Measurements from ENCODE around the gene TMX3.
A peak's percentile ranks its signal among the peaks of the same experiment; 100 is the strongest.

Gene TMX3

DNA sequence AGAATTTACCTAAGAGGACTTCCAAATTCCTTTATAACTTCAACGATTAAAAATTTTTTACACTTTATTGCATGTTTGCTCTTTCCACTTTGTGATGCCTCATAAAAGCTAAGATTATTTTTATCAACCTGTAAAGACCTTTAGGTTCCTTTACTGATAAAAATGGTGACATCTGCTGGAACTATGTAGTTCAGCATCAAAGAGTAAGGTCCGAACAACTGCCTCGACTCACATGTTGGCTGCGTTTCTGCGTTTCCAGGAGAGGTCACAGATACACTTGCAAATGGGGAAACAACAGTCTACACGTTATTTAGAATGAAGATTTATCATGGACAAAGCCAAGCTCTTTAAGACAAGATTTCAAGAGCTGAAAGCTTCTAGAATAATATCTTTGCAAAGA, 18.8 kb upstream of the TMX3 start:
- no peak overlapping the region for H3K23ac ChIP-seq (ENCODE audit: low read length)
- no peaks in the 10 kb centered on the region for H3K4me1 ChIP-seq (ENCODE audit: control insufficient read depth, low read depth, low read length)
- H3K4me2 ChIP-seq (ENCODE audit: low read length) = no peak overlapping the region
- H3K4ac ChIP-seq (ENCODE audit: low read depth, low read length) = no peak overlapping the region
- H2BK5ac ChIP-seq (ENCODE audit: low read length) = no peak overlapping the region
- no peak overlapping the region for H3K27ac ChIP-seq (ENCODE audit: low read depth, low read length)
- H3K79me1 ChIP-seq (ENCODE audit: low read length) = no peaks in the 10 kb centered on the region
- peak; percentile 13 for DNase-seq
- H2AK5ac ChIP-seq (ENCODE audit: low read length) = no peak overlapping the region
- no CpG with 5 or more reads among the region's 6 CpGs for WGBS (ENCODE audit: extremely low coverage, insufficient coverage, low lambda C conversion rate)
- H4K5ac ChIP-seq (ENCODE audit: low read length) = no peak overlapping the region
- no peak overlapping the region for H3K9ac ChIP-seq (ENCODE audit: low read length)
- H3K18ac ChIP-seq (ENCODE audit: low read length) = no peak overlapping the region
- H3K27me3 ChIP-seq (ENCODE audit: insufficient read depth, low read length, poor library complexity) = no peaks in the 10 kb centered on the region
- no peak overlapping the region for H4K8ac ChIP-seq (ENCODE audit: low read depth, low read length)
- H3K4me3 ChIP-seq (ENCODE audit: low read length) = no peak overlapping the region
- H2BK15ac ChIP-seq (replicated peaks; ENCODE audit: low read depth) = no peak overlapping the region
- no peak overlapping the region for H3K56ac ChIP-seq (ENCODE audit: low read length)
- H3K79me2 ChIP-seq (ENCODE audit: control insufficient read depth, insufficient read depth, low read length) = no peaks in the 10 kb centered on the region
- no peak overlapping the region for H2BK120ac ChIP-seq (ENCODE audit: low read depth, low read length)
- H3K36me3 ChIP-seq (ENCODE audit: control insufficient read depth, insufficient read depth, low read length) = no peaks in the 10 kb centered on the region

DNA sequence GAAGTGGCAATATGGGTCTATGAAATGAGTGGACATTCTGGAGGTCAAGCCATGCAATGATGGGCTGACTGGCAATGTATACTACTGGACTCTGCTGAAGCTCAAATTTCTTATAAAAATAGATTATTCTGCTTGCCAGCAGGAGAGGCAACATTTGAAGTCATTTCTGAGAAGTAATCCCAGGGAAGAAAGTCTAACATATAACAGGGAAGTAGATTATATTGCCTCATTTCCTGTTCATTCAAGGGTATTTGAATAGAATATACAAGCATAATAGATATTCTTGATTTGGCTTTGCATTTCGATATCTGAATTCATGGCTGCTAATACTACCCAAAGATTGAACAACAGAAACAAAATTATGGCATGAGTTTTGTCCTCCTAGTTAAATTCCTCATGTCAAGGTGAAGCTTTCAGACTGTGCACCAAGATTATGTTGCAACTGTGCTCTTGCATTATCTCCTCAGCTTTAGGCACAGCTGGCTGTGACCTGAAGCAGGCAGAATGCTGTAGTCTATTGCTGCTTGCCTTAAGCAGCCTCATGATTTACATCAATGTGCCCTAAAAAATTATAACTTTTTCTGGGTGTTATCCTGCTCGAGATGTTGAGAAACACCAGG, 13.3 kb upstream of the TMX3 start:
- no peak overlapping the region for H3K23ac ChIP-seq (ENCODE audit: low read length)
- H2BK120ac ChIP-seq (ENCODE audit: low read depth, low read length) = no peak overlapping the region

DNA sequence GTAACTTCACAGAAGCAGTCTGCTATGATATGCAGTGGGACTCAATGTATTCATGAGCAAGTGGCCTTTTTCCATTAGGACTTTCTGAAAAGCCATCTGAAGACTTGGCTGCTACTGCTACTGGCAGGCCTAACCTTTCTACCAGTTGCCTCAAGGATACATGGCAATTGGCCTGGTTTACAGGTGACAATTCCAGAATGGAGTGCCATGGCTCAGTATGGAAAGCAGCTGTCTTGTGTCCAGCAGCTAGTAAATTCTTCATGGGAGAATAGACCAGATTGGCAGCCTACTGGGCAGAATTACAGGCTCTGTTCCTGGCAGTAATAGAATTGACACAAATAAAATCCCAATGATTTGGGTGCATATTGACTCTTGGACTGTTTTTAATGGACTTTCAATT, 12.6 kb upstream of the TMX3 start:
- H3K27me3 ChIP-seq (ENCODE audit: insufficient read depth, low read length, poor library complexity) = no peaks in the 10 kb centered on the region
- no peak overlapping the region for H3K4me3 ChIP-seq (ENCODE audit: low read length)
- H4K8ac ChIP-seq (ENCODE audit: low read depth, low read length) = no peak overlapping the region
- no peak overlapping the region for H4K5ac ChIP-seq (ENCODE audit: low read length)
- no peak overlapping the region for H3K18ac ChIP-seq (ENCODE audit: low read length)
- no peaks in the 10 kb centered on the region for H3K36me3 ChIP-seq (ENCODE audit: control insufficient read depth, insufficient read depth, low read length)
- H3K4ac ChIP-seq (ENCODE audit: low read depth, low read length) = no peak overlapping the region
- H2BK5ac ChIP-seq (ENCODE audit: low read length) = no peak overlapping the region
- H3K79me1 ChIP-seq (ENCODE audit: low read length) = no peaks in the 10 kb centered on the region
- no peak overlapping the region for H3K27ac ChIP-seq (ENCODE audit: low read depth, low read length)
- no peak overlapping the region for H3K23ac ChIP-seq (ENCODE audit: low read length)
- no peak overlapping the region for H3K9ac ChIP-seq (ENCODE audit: low read length)
- H2AK5ac ChIP-seq (ENCODE audit: low read length) = no peak overlapping the region
- H3K4me2 ChIP-seq (ENCODE audit: low read length) = no peak overlapping the region
- no peaks in the 10 kb centered on the region for H3K79me2 ChIP-seq (ENCODE audit: control insufficient read depth, insufficient read depth, low read length)
- DNase-seq = no peak
- no peak overlapping the region for H3K56ac ChIP-seq (ENCODE audit: low read length)
- no peak overlapping the region for H2BK120ac ChIP-seq (ENCODE audit: low read depth, low read length)
- no peaks in the 10 kb centered on the region for H3K4me1 ChIP-seq (ENCODE audit: control insufficient read depth, low read depth, low read length)
- no peak overlapping the region for H2BK15ac ChIP-seq (replicated peaks; ENCODE audit: low read depth)

More for the DNA sequence above, 13.3 kb upstream of the TMX3 start:
- no peak for DNase-seq
- no peaks in the 10 kb centered on the region for H3K79me2 ChIP-seq (ENCODE audit: control insufficient read depth, insufficient read depth, low read length)
- H2BK15ac ChIP-seq (replicated peaks; ENCODE audit: low read depth) = no peak overlapping the region
- no peak overlapping the region for H3K56ac ChIP-seq (ENCODE audit: low read length)
- H4K8ac ChIP-seq (ENCODE audit: low read depth, low read length) = no peak overlapping the region
- H3K9ac ChIP-seq (ENCODE audit: low read length) = no peak overlapping the region
- H2AK5ac ChIP-seq (ENCODE audit: low read length) = no peak overlapping the region
- no peak overlapping the region for H4K5ac ChIP-seq (ENCODE audit: low read length)
- no CpG with 5 or more reads among the region's 2 CpGs for WGBS (ENCODE audit: extremely low coverage, insufficient coverage, low lambda C conversion rate)
- no peak overlapping the region for H3K4ac ChIP-seq (ENCODE audit: low read depth, low read length)
- no peak overlapping the region for H3K4me3 ChIP-seq (ENCODE audit: low read length)
- H3K36me3 ChIP-seq (ENCODE audit: control insufficient read depth, insufficient read depth, low read length) = no peaks in the 10 kb centered on the region
- no peak overlapping the region for H2BK5ac ChIP-seq (ENCODE audit: low read length)
- H3K18ac ChIP-seq (ENCODE audit: low read length) = no peak overlapping the region
- no peak overlapping the region for H3K27ac ChIP-seq (ENCODE audit: low read depth, low read length)
- no peak overlapping the region for H3K4me2 ChIP-seq (ENCODE audit: low read length)
- H3K4me1 ChIP-seq (ENCODE audit: control insufficient read depth, low read depth, low read length) = no peaks in the 10 kb centered on the region
- no peaks in the 10 kb centered on the region for H3K79me1 ChIP-seq (ENCODE audit: low read length)
- H3K27me3 ChIP-seq (ENCODE audit: insufficient read depth, low read length, poor library complexity) = no peaks in the 10 kb centered on the region

DNA sequence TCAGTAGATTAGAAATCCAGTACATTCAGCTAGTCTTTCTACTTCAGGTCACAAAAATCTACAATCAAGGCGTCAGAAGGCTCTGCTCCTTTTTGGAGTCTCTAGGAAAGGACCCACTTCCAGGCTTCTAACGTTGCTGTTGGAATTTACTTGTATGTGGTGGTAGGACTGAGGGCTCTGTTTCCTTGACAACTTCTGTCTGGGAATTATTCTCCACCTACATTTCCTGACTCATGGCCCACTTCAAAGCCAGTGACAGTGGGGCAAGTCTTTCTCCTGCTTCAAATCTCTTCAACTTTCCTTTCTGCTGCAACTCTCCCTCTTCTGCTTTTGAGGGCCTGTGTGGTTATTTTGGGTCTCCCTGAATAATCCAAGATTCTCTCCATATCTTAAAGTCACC, 10.4 kb upstream of the TMX3 start:
- Histone ChIP-seq H3K4me2 (ENCODE audit: low read length) (no peak overlapping the region), H3K79me2 (ENCODE audit: control insufficient read depth, insufficient read depth, low read length) (no peaks in the 10 kb centered on the region), H3K9ac (ENCODE audit: low read length) (no peak overlapping the region), H3K79me1 (ENCODE audit: low read length) (no peaks in the 10 kb centered on the region), H3K4me3 (ENCODE audit: low read length) (no peak overlapping the region), H3K23ac (ENCODE audit: low read length) (no peak overlapping the region), H2BK120ac (ENCODE audit: low read depth, low read length) (no peak overlapping the region), H3K27me3 (ENCODE audit: insufficient read depth, low read length, poor library complexity) (no peaks in the 10 kb centered on the region), H3K56ac (ENCODE audit: low read length) (no peak overlapping the region), H4K5ac (ENCODE audit: low read length) (no peak overlapping the region), H3K4me1 (ENCODE audit: control insufficient read depth, low read depth, low read length) (no peaks in the 10 kb centered on the region), H3K4ac (ENCODE audit: low read depth, low read length) (no peak overlapping the region), H3K36me3 (ENCODE audit: control insufficient read depth, insufficient read depth, low read length) (no peaks in the 10 kb centered on the region), H2BK5ac (ENCODE audit: low read length) (no peak overlapping the region), H3K18ac (ENCODE audit: low read length) (no peak overlapping the region), H4K8ac (ENCODE audit: low read depth, low read length) (no peak overlapping the region), H2AK5ac (ENCODE audit: low read length) (no peak overlapping the region), H3K27ac (ENCODE audit: low read depth, low read length) (no peak overlapping the region), H2BK15ac (replicated peaks; ENCODE audit: low read depth) (no peak overlapping the region)
- no peak for DNase-seq
- no CpG with 5 or more reads among the region's 2 CpGs for WGBS (ENCODE audit: extremely low coverage, insufficient coverage, low lambda C conversion rate)

DNA sequence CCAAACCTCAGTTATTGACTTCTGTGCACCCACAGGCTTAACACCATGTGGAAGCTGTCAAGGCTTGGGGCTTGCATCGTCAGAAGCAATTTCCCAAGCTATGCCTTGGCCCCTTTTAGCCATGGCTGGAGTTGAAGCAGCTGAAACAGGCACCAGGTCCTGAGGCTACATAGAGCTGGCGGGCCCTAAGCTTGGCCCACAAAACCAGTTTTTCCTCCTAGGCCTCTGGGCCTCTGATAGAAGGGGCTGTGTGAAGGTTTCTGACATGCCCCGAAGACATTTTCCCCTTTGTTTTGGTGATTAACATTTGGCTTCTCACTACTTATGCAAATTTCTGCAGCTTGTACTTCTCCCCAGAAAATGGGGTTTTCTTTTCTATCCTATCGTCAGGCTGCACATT, 9.1 kb upstream of the TMX3 start:
- H3K4ac ChIP-seq (ENCODE audit: low read depth, low read length) = no peak overlapping the region
- peak; percentile 33 for DNase-seq
- WGBS (ENCODE audit: extremely low coverage, insufficient coverage, low lambda C conversion rate) = no CpG with 5 or more reads among the region's 4 CpGs
- H3K56ac ChIP-seq (ENCODE audit: low read length) = no peak overlapping the region
- no peak overlapping the region for H3K9ac ChIP-seq (ENCODE audit: low read length)
- no peaks in the 10 kb centered on the region for H3K27me3 ChIP-seq (ENCODE audit: insufficient read depth, low read length, poor library complexity)
- no peaks in the 10 kb centered on the region for H3K36me3 ChIP-seq (ENCODE audit: control insufficient read depth, insufficient read depth, low read length)
- no peak overlapping the region for H4K8ac ChIP-seq (ENCODE audit: low read depth, low read length)
- H2BK15ac ChIP-seq (replicated peaks; ENCODE audit: low read depth) = no peak overlapping the region
- no peak overlapping the region for H3K4me2 ChIP-seq (ENCODE audit: low read length)
- no peak overlapping the region for H4K5ac ChIP-seq (ENCODE audit: low read length)
- H2BK5ac ChIP-seq (ENCODE audit: low read length) = no peak overlapping the region
- no peak overlapping the region for H3K4me3 ChIP-seq (ENCODE audit: low read length)
- no peak overlapping the region for H2BK120ac ChIP-seq (ENCODE audit: low read depth, low read length)
- no peaks in the 10 kb centered on the region for H3K4me1 ChIP-seq (ENCODE audit: control insufficient read depth, low read depth, low read length)
- H2AK5ac ChIP-seq (ENCODE audit: low read length) = no peak overlapping the region
- H3K79me1 ChIP-seq (ENCODE audit: low read length) = no peaks in the 10 kb centered on the region
- H3K18ac ChIP-seq (ENCODE audit: low read length) = no peak overlapping the region
- H3K23ac ChIP-seq (ENCODE audit: low read length) = no peak overlapping the region
- H3K27ac ChIP-seq (ENCODE audit: low read depth, low read length) = no peak overlapping the region
- no peaks in the 10 kb centered on the region for H3K79me2 ChIP-seq (ENCODE audit: control insufficient read depth, insufficient read depth, low read length)

DNA sequence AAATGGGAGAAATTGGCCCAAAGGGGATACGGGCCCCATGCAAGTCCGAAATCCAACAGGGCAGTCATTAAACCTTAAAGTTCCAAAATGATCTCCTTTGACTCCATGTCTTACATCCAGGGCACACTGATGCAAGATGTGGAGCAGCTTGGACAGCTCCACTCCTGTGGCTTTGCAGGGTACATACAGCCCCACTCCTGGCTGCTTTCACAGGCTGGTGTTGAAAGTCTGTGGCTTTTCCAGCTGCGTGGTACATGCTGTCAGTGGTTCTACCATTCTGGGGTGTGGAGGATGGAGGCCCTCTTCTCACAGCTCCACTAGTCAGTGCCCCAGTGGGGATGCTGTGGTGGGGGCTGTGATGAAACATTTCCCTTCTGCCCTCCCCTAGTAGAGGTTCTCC, 8.6 kb upstream of the TMX3 start:
- no peak overlapping the region for H4K5ac ChIP-seq (ENCODE audit: low read length)
- no peak overlapping the region for H3K27ac ChIP-seq (ENCODE audit: low read depth, low read length)
- no CpG with 5 or more reads among the region's 3 CpGs for WGBS (ENCODE audit: extremely low coverage, insufficient coverage, low lambda C conversion rate)
- no peak overlapping the region for H3K56ac ChIP-seq (ENCODE audit: low read length)
- no peak overlapping the region for H2BK120ac ChIP-seq (ENCODE audit: low read depth, low read length)
- no peak overlapping the region for H3K18ac ChIP-seq (ENCODE audit: low read length)
- no peak overlapping the region for H3K23ac ChIP-seq (ENCODE audit: low read length)
- H3K9ac ChIP-seq (ENCODE audit: low read length) = no peak overlapping the region
- H3K4ac ChIP-seq (ENCODE audit: low read depth, low read length) = no peak overlapping the region
- H3K36me3 ChIP-seq (ENCODE audit: control insufficient read depth, insufficient read depth, low read length) = no peaks in the 10 kb centered on the region
- H3K4me3 ChIP-seq (ENCODE audit: low read length) = no peak overlapping the region
- no peaks in the 10 kb centered on the region for H3K27me3 ChIP-seq (ENCODE audit: insufficient read depth, low read length, poor library complexity)
- H3K79me1 ChIP-seq (ENCODE audit: low read length) = no peaks in the 10 kb centered on the region
- DNase-seq = no peak
- no peak overlapping the region for H4K8ac ChIP-seq (ENCODE audit: low read depth, low read length)
- no peak overlapping the region for H3K4me2 ChIP-seq (ENCODE audit: low read length)
- no peaks in the 10 kb centered on the region for H3K79me2 ChIP-seq (ENCODE audit: control insufficient read depth, insufficient read depth, low read length)
- H3K4me1 ChIP-seq (ENCODE audit: control insufficient read depth, low read depth, low read length) = no peaks in the 10 kb centered on the region
- H2AK5ac ChIP-seq (ENCODE audit: low read length) = no peak overlapping the region
- H2BK5ac ChIP-seq (ENCODE audit: low read length) = no peak overlapping the region
- H2BK15ac ChIP-seq (replicated peaks; ENCODE audit: low read depth) = no peak overlapping the region
